HG02852 (cell line): ENCODE results near the gene JTB.
A peak's percentile ranks its signal among the peaks of the same experiment; 100 is the strongest.
"Not testable (repeated sequence)": the region's sequence is repeated elsewhere in the genome, so short reads cannot be mapped to it uniquely, and the experiment has no call there.

Experiments
- ATAC-seq: cut with Tn5 transposase; IDR thresholded peaks from one replicate; pipeline ENCODE4 v1.9.1; 2021; ENCODE audit warnings: mild to moderate bottlenecking, moderate library complexity; ENCODE audit not compliant: unreplicated experiment

Gene JTB

GRCh38 chr1:153977250-153978240, at the start of gene JTB:
Gene JTB, minus strand, starts transcription at chr1:153977674. Its CDS starts 422 bp downstream, at chr1:153977252.
- ATAC-seq, result peak; percentile 83

GRCh38 chr1:154019940-154020339, 42.5 kb upstream of the JTB start:
- no peak for ATAC-seq

GRCh38 chr1:154019269-154019668, 41.8 kb upstream of the JTB start:
- ATAC-seq, result no peak

GRCh38 chr1:154014154-154014907, 36.9 kb upstream of the JTB start:
- no peak for ATAC-seq

GRCh38 chr1:154012543-154012942, 35.1 kb upstream of the JTB start:
- ATAC-seq, result not testable (repeated sequence)

GRCh38 chr1:154012129-154012528, 34.7 kb upstream of the JTB start:
- no peak for ATAC-seq

GRCh38 chr1:154006136-154006535, 28.7 kb upstream of the JTB start:
- no peak for ATAC-seq

GRCh38 chr1:154000420-154000819, 22.9 kb upstream of the JTB start:
- ATAC-seq, result no peak

- ATAC-seq, result not testable (repeated sequence)
Measured at GRCh38 chr1:153996882-153997281, 19.4 kb upstream of the JTB start.

GRCh38 chr1:153995640-153996039, 18.2 kb upstream of the JTB start:
- no peak for ATAC-seq

- ATAC-seq, result no peak
Measured at GRCh38 chr1:153995202-153995601, 17.7 kb upstream of the JTB start.

GRCh38 chr1:153991806-153992205, 14.3 kb upstream of the JTB start:
- no peak for ATAC-seq

- no peak for ATAC-seq
Measured at GRCh38 chr1:153991151-153991630, 13.7 kb upstream of the JTB start.

GRCh38 chr1:153990468-153991150, 13.1 kb upstream of the JTB start, which contains the start of gene RPS27:
Gene RPS27, plus strand, starts transcription at chr1:153990762. Its CDS starts 35 bp downstream, at chr1:153990797.
- ATAC-seq, result peak; percentile 71

- ATAC-seq, result no peak
Measured at GRCh38 chr1:153987621-153988020, 10.1 kb upstream of the JTB start.

- no peak for ATAC-seq
Measured at GRCh38 chr1:153985941-153986761, 8.7 kb upstream of the JTB start, which contains the start of gene RAB13. Gene RAB13, minus strand, starts transcription at chr1:153986339. Its CDS starts 103 bp downstream, at chr1:153986236.

- no peak for ATAC-seq
Measured at GRCh38 chr1:153985341-153985912, 8.0 kb upstream of the JTB start.

- no peak for ATAC-seq
Measured at GRCh38 chr1:153984123-153984894, 6.8 kb upstream of the JTB start.

GRCh38 chr1:153981735-153982134, 4.3 kb upstream of the JTB start:
- not testable (repeated sequence) for ATAC-seq
